ENCODE data around the gene TPD52L2. TPM values are rescaled to one million over a fixed set of nuclear protein-coding genes. Genes with fewer than 3 reads are reported as not detected.

Gene TPD52L2
- polyA plus RNA-seq, 3 donors: 79.9 to 102 (median 90.5) TPM

DNA sequence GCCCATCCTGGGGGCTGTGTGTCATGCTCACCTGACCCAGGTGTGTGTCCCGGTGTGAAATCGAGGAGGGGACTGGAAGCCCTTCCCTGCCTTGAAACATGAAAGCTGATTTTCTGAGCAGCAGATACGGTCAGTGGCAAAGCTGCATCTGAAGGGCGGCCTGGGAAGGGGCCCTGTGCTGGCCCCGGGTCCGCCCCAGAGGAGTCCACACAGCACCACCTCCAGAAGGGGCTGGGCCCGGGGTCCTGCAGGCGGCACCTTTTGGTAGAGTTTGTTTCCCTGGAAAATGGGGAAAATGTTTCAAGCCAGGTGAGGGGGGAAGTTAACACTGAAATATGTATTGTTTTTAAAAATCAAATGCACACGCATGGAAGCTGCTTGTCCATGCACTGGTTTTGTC, 70.4 kb downstream of the TPD52L2 start:
- DNase-seq (ENCODE audit: extremely low read depth in 1 of 11, low read depth in 9 of 11, low spot score in 4 of 11): no peak

DNA sequence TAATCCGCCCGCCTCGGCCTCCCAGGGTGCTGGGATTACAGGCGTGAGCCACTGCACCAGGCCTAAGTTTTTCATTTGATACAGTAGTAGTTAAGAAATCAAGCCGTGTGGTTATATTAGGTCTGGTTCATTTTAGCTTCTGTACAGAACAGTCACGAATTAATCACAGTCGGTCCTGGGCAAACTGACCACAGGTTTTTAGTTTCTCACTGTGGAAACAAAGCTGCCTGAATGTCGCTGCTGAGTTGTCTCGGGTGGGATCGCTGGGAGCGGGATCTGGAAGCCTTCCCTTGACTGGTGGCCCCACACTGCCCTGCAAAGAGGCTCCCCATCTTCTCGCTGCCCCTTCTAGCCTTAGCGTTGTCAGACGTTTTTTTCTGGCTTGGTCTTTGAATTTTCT, 72.5 kb downstream of the TPD52L2 start:
- DNase-seq (ENCODE audit: extremely low read depth in 1 of 11, low read depth in 9 of 11, low spot score in 4 of 11): no peak

DNA sequence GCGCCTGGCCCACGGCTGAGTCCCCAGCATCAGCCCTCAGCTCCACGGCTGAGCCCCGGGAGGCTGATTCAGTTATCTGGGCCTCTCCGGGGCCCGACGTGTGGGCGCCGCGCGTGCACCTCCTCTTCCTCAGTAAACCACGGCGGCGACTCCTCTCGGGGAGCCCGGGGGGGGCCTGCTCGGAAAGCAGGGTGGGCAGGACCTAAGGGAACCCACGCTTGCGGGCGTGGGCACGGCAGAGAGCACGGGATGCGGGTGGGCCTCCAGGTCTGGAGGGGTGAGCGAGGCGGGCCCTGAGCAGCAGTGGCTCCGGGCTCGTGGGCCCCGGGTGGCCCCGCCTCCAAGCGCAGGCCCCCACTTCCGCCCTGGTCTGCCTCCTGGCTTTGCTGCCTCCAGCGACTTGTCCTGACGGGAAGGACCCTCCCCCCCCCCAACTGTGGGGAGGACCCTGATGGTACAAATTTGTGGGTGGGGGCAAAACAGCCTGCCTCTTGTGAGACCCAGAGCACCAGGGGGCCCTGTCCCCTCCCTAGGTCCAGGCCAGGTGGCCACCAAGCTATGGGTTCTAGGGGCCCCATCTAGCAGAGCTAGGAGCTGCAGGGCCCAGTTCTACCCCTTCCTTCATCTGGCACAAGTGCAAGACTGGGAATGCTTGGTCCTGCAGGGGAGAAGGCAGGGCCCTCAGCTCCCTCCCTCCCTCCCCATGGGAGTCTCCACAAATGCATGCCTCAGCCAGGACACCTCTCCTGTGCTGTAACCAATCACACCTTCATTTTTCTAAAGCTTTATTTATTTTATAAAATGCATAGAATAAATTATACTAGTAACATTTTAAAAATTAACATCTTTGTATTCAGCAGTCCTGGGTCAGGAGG, 74.2 kb downstream of the TPD52L2 start:
- no peak for DNase-seq (ENCODE audit: extremely low read depth in 1 of 11, low read depth in 9 of 11, low spot score in 4 of 11)

DNA sequence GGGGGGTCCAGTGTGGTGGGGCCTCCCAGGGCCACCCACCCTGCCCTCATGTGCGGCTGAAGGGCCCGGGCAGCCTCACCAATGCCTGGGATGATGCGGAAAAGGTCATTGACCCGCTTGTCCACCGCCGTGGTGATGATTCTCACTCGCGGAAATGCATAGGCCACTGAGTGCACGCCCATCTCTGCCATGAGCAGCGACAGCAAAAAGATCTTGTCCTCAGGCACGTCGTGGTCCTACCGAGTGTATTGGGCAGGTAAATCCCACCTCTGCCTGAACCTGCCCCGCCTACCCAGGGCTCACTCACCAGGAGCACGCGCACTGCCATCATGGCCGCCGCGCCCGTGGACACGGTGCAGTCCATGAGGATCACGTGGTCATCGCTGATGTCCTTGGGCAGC, 75.0 kb downstream of the TPD52L2 start:
- no peak for DNase-seq (ENCODE audit: extremely low read depth in 1 of 11, low read depth in 9 of 11, low spot score in 4 of 11)

DNA sequence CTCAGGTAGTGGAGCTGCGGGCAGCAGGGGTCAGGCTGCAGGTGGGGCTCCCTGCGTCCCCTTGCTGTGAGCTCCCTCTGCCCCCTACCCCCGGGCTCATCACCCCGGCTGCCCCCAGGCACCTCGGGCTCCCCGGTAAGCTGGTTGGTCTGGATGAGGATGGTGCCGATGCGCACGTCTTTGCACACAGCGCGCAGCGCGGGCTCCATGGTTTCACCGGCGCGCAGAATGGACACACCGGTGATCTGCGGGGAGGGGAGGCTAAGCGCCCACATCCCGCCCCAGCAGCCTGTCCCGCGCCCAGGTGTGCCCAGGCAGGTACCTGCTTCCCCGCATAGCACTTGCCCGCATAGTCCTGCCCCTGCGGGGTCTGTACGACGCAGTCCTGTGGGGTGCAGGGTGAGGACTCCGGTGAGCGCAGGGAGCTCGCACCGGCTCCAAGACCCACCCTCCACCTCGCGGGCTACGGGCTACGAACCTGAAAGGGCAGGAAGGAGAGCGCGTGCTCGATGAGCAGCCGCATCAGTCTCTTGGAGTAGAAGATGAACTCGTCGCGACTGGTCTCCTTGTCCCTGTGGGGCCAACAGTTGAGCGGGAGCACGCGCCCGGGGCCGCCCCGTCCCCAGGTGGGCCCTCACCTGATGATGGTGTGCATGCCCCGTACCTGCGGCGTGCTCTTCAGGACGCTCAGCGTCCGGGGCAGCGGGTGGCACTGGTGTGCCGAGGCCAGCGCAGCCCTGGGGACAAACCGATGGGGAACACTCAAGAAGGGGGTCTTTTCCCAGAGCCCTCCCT, 75.6 kb downstream of the TPD52L2 start:
- DNase-seq (ENCODE audit: extremely low read depth in 1 of 11, low read depth in 9 of 11, low spot score in 4 of 11): no peak

Other genes starting within 250 kb of the TPD52L2 start
- 10 to 100 TPM in 2 of 3 donors, 1 to 10 TPM in 1; 9.5 to 13.2 (median 12.2) TPM for gene GMEB2, start 238.2 kb upstream of the TPD52L2 start, polyA plus RNA-seq (ENCODE audit: insufficient read length in 3 of 3)
- gene STMN3, start 211.8 kb upstream of the TPD52L2 start, polyA plus RNA-seq (ENCODE audit: insufficient read length in 3 of 3): 10 to 100 TPM; 20.7 to 36.7 (median 32.5) TPM
- 10 to 100 TPM; 13.8 to 22.2 (median 18.2) TPM for gene RTEL1, start 207.0 kb upstream of the TPD52L2 start, polyA plus RNA-seq (ENCODE audit: insufficient read length in 3 of 3)
- 1 to 10 TPM in 2 of 3 donors, under 1 TPM in 1; 0.79 to 2.2 (median 2.0) TPM for gene TNFRSF6B, start 168.6 kb upstream of the TPD52L2 start, polyA plus RNA-seq (ENCODE audit: insufficient read length in 3 of 3)
- 10 to 100 TPM; 28.3 to 37.0 (median 36.2) TPM for gene ARFRP1, start 157.3 kb upstream of the TPD52L2 start, polyA plus RNA-seq (ENCODE audit: insufficient read length in 3 of 3)
- 10 to 100 TPM; 11.7 to 25.3 (median 20.8) TPM for gene ZGPAT, start 157.2 kb upstream of the TPD52L2 start, polyA plus RNA-seq (ENCODE audit: insufficient read length in 3 of 3)
- 10 to 100 TPM in 2 of 3 donors, 1 to 10 TPM in 1; 3.1 to 14.2 (median 10.7) TPM for gene LIME1, start 128.6 kb upstream of the TPD52L2 start, polyA plus RNA-seq (ENCODE audit: insufficient read length in 3 of 3)
- gene SLC2A4RG, start 125.5 kb upstream of the TPD52L2 start, polyA plus RNA-seq (ENCODE audit: insufficient read length in 3 of 3): 100 to 1,000 TPM in 2 of 3 donors, 10 to 100 TPM in 1; 65.7 to 124 (median 123) TPM
- 10 to 100 TPM; 15.5 to 20.0 (median 19.2) TPM for gene ZBTB46, start 34.0 kb upstream of the TPD52L2 start, polyA plus RNA-seq (ENCODE audit: insufficient read length in 3 of 3)
- not detected for gene ABHD16B, start 3.8 kb upstream of the TPD52L2 start, polyA plus RNA-seq (ENCODE audit: insufficient read length in 3 of 3)
- gene DNAJC5, start 29.9 kb downstream of the TPD52L2 start, polyA plus RNA-seq (ENCODE audit: insufficient read length in 3 of 3): 10 to 100 TPM; 26.2 to 33.0 (median 31.4) TPM
- gene UCKL1, start 91.1 kb downstream of the TPD52L2 start, polyA plus RNA-seq (ENCODE audit: insufficient read length in 3 of 3): 10 to 100 TPM; 40.0 to 77.6 (median 58.7) TPM
- gene ZNF512B, start 104.7 kb downstream of the TPD52L2 start, polyA plus RNA-seq (ENCODE audit: insufficient read length in 3 of 3): 10 to 100 TPM; 23.7 to 33.5 (median 29.5) TPM
- gene SAMD10, start 114.4 kb downstream of the TPD52L2 start, polyA plus RNA-seq (ENCODE audit: insufficient read length in 3 of 3): 1 to 10 TPM; 5.8 to 9.9 (median 9.3) TPM
- 10 to 100 TPM; 81.8 to 95.2 (median 87.4) TPM for gene PRPF6, start 115.9 kb downstream of the TPD52L2 start, polyA plus RNA-seq (ENCODE audit: insufficient read length in 3 of 3)
- 1 to 10 TPM in 2 of 3 donors, under 1 TPM in 1; 0.56 to 1.1 (median 1.0) TPM for gene C20orf204, start 170.9 kb downstream of the TPD52L2 start, polyA plus RNA-seq (ENCODE audit: insufficient read length in 3 of 3)
- gene SOX18, start 184.4 kb downstream of the TPD52L2 start, polyA plus RNA-seq (ENCODE audit: insufficient read length in 3 of 3): 10 to 100 TPM in 2 of 3 donors, 1 to 10 TPM in 1; 5.5 to 12.1 (median 12.1) TPM
- gene TCEA2, start 197.9 kb downstream of the TPD52L2 start, polyA plus RNA-seq (ENCODE audit: insufficient read length in 3 of 3): 10 to 100 TPM; 72.5 to 93.9 (median 89.4) TPM
- gene RGS19, start 214.2 kb downstream of the TPD52L2 start, polyA plus RNA-seq (ENCODE audit: insufficient read length in 3 of 3): 1 to 10 TPM; 4.5 to 7.1 (median 5.7) TPM
- gene OPRL1, start 214.8 kb downstream of the TPD52L2 start, polyA plus RNA-seq (ENCODE audit: insufficient read length in 3 of 3): 1 to 10 TPM in 2 of 3 donors, under 1 TPM in 1; 0.65 to 1.3 (median 1.2) TPM
- gene LKAAEAR1, start 219.1 kb downstream of the TPD52L2 start, polyA plus RNA-seq (ENCODE audit: insufficient read length in 3 of 3): under 1 TPM in 1 of 3 donors, not detected in 2; 0.40 TPM
- not detected for gene NPBWR2, start 242.3 kb downstream of the TPD52L2 start, polyA plus RNA-seq (ENCODE audit: insufficient read length in 3 of 3)

All from renal cortex interstitium (tissue), 11 donors.